Thyroid gland (tissue), 4 donors: ENCODE data around the gene NFIA. TPM values are rescaled to one million over a fixed set of nuclear protein-coding genes. Genes with fewer than 3 reads are reported as not detected.

Experiments
- DNase-seq, 2 donors: peaks; one replicate each; pipeline ENCODE4 v3.0.0-alpha.2; 2019
- H3K27ac ChIP-seq, 3 donors: fragments of 200-600 bp; sonication (generic); 1 replicate in 2 of 3; 2 replicates in 1 of 3; pipeline ENCODE4 v1.5.1; 2016 to 2019; ENCODE audit warnings: mild to moderate bottlenecking in 1 of 3, moderate library complexity in 1 of 3
- H3K27me3 ChIP-seq: fragments of 200-600 bp; sonication (generic); one replicate; pipeline ENCODE4 v1.5.1; 2019
- H3K36me3 ChIP-seq, 2 donors: fragments of 200-600 bp; sonication (generic); one replicate each; pipeline ENCODE4 v1.5.1; 2016 to 2019
- H3K4me1 ChIP-seq, 2 donors: fragments of 200-600 bp; sonication (generic); one replicate each; pipeline ENCODE4 v1.5.1; 2017 to 2019
- H3K4me3 ChIP-seq, 3 donors: fragments of 200-600 bp; sonication (generic); replicated peaks in 1 of 3; 1 replicate in 2 of 3; 2 replicates in 1 of 3; pipeline ENCODE4 v1.5.1; 2016; ENCODE audit warnings: mild to moderate bottlenecking in 1 of 3
- H3K9me3 ChIP-seq: fragments of 200-600 bp; sonication (generic); one replicate; pipeline ENCODE4 v1.5.1; 2017
- POLR2A ChIP-seq, 2 donors: fragments of 450-650 bp; IDR thresholded peaks; one replicate each; pipeline ENCODE4 v1.6.1; 2017; ENCODE audit warnings: antibody characterized with exemption in 2 of 2, mild to moderate bottlenecking in 2 of 2, moderate library complexity in 1 of 2
- WGBS, 2 donors: methylation state at CpG; one replicate each; pipeline ENCODE4 v1.1.5; 2017; 5-methylcytosine and 5-hydroxymethylcytosine counted together
- intact Hi-C: fragments of 100-400 bp; cut with DNase I; formaldehyde crosslinking; loops from one replicate; pipeline ENCODE4 v1.15.1; 2023
- total RNA-seq, 4 donors: library from RNA; depleted of rRNA; stranded (reverse); fragments of >200 nt; gene quantifications; one replicate each; pipeline ENCODE4 v1.2.3, GENCODE V29; 2016
- TF ChIP-seq, protein P1 (sequence below), 6 experiments: fragments of 200-600 bp in 3 of 6; fragments of 450-650 bp in 3 of 6; sonication (generic) in 3 of 6; IDR thresholded peaks; one replicate each; pipeline ENCODE4 v1.5.1; 2016 to 2019; ENCODE audit warnings: antibody characterized with exemption in 6 of 6, mild to moderate bottlenecking in 2 of 6, inconsistent platforms in 1 of 6, moderate library complexity in 1 of 6

Gene NFIA
- total RNA-seq, 4 donors from 2014 or later, result 105 to 149 (median 118) TPM

DNA sequence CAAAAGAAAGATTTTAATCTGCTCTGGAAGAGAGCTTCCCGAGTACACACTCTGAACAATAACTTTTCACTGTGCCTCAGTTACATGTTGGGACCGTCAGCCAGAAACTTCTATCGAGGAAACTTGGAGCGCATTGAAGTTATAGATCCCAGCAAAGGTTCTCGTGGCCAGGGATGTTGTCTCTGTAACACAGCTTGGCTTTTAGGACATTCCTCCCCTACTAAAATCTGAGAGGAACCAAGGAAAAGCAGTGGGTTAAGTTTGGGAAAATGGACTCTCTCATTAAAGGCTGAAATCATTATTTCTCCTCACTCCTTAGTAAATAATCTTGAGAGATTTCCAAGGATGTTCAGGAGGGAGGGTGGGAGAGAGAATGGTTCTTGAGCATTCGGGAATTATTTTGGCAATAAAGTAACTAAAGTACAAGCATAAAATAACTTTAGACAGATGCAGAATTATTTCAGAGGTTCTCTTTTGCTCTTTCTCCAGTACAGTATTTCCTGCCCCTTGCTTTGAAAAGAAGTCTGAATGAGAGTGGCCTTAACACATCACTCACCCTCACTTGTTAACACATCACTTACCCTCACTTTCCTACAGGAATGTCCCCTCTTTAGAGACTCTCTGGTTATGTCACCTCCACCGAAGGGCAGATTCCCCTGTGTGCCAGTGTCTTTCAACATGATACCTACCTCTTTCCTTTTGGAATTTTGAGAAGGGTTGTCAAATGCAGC lies 1.8 kb upstream of the NFIA start:
- WGBS, 2 donors, result 17 to 22% methylated on average over 7 of the region's 7 CpGs
- Histone ChIP-seq H3K27ac (peak overlapping the region; percentile 87 to 99 (median 97)), H3K4me1 (peaks cover 32 to 39% of the 10 kb centered on the region in 2 donors), H3K27me3 (no peaks in the 10 kb centered on the region), H3K9me3 (no peaks in the 10 kb centered on the region), H3K4me3 (peak overlapping the region in 1 of 3 donors; percentile 11), H3K36me3 (no peaks in the 10 kb centered on the region)
- intact Hi-C loops, result no loop called here
- no peak for DNase-seq
- TF ChIP-seq, protein P1, sequence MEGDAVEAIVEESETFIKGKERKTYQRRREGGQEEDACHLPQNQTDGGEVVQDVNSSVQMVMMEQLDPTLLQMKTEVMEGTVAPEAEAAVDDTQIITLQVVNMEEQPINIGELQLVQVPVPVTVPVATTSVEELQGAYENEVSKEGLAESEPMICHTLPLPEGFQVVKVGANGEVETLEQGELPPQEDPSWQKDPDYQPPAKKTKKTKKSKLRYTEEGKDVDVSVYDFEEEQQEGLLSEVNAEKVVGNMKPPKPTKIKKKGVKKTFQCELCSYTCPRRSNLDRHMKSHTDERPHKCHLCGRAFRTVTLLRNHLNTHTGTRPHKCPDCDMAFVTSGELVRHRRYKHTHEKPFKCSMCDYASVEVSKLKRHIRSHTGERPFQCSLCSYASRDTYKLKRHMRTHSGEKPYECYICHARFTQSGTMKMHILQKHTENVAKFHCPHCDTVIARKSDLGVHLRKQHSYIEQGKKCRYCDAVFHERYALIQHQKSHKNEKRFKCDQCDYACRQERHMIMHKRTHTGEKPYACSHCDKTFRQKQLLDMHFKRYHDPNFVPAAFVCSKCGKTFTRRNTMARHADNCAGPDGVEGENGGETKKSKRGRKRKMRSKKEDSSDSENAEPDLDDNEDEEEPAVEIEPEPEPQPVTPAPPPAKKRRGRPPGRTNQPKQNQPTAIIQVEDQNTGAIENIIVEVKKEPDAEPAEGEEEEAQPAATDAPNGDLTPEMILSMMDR (IDR thresholded peaks at IDR 0.05), result no peak
- no peak for TF ChIP-seq POLR2A (IDR thresholded peaks at IDR 0.05)

DNA sequence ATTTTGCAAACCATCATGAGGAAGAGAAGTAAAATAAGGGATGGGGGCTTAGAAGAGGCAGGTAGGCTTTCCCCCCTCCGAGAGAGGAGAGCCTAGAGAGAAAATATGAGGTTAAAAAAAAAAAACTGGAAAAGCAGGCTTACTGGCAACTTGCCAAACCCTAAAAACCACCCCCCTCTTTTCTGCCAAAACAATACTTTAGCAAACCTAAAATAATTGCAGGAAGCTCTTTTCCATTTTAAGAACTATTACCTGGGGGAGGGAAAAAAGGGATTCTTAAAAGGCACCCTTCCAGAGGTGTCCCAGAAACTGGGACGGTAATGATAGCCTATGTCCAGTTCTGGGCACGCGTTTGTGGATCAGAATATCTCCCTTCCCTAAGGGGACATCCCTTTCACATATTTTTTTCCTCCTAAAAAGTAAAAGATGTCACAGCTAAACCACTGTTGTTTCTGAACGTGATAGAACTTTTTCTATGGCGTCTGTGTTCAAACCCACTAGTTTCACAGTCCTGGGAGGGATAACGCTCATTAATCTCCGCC lies 1.1 kb upstream of the NFIA start:
- TF ChIP-seq, protein P1 (IDR thresholded peaks at IDR 0.05), result no peak
- TF ChIP-seq POLR2A (IDR thresholded peaks at IDR 0.05), result no peak
- Histone ChIP-seq H3K4me1 (peaks cover 26 to 42% of the 10 kb centered on the region in 2 donors), H3K4me3 (peak overlapping the region in 2 of 3 donors; percentile 58 to 66), H3K27ac (peak overlapping the region; percentile 87 to 99 (median 97)), H3K36me3 (no peaks in the 10 kb centered on the region), H3K9me3 (no peaks in the 10 kb centered on the region), H3K27me3 (no peaks in the 10 kb centered on the region)
- DNase-seq, result no peak
- intact Hi-C loops, result no loop called here
- 2% methylated on average over 8 of the region's 8 CpGs for WGBS, 2 donors

DNA sequence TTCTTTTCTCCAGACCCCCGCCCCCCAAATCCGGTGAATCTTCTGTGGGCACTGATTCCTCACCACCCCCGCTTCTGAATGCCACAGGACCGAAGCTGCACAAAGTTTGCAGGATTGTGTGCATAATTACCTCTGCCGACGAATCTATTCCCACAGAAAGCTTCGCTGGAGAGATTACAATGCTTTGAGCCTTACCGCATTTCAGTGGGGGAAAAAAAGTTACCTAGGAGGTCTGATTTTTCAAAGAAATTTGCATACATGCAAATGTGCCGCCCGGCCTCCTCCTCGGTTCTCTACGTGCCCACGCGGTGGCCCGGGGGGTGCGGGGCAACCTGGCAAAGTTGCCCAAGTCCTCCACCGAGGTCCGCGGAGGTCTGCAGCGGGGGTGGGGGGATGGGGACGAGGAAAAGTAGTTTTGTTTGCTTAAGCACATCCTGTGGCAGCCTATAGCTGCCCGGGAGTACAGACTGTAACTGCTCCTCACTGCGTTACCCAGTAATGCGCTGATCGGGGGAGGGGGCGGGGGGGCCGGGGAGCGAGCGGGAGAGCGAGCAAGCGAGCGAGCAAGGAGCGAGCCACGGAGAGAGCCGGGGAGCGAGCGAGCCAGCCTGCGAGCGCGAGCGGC lies 563 bp upstream of the NFIA start:
- H3K9me3 ChIP-seq, result no peaks in the 10 kb centered on the region
- H3K4me1 ChIP-seq, result peaks cover 26 to 48% of the 10 kb centered on the region in 2 donors
- H3K4me3 ChIP-seq, result peak overlapping the region in 2 of 3 donors; percentile 58 to 66
- no peaks in the 10 kb centered on the region for H3K27me3 ChIP-seq
- 1 to 2% methylated on average over 12 to 34 of the region's 41 CpGs for WGBS, 2 donors
- intact Hi-C loops, result loop anchor here (2.0 kb wide), 1 partner anchor 29 kb away; no protein-coding TSS in a partner anchor
- peak; percentile 66 for DNase-seq
- H3K36me3 ChIP-seq, result no peaks in the 10 kb centered on the region
- TF ChIP-seq POLR2A (IDR thresholded peaks at IDR 0.05), result peak in 1 of 2 donors; percentile 17
- TF ChIP-seq, protein P1 (IDR thresholded peaks at IDR 0.05), result no peak
- H3K27ac ChIP-seq, result peak overlapping the region; percentile 87 to 99 (median 97)

DNA sequence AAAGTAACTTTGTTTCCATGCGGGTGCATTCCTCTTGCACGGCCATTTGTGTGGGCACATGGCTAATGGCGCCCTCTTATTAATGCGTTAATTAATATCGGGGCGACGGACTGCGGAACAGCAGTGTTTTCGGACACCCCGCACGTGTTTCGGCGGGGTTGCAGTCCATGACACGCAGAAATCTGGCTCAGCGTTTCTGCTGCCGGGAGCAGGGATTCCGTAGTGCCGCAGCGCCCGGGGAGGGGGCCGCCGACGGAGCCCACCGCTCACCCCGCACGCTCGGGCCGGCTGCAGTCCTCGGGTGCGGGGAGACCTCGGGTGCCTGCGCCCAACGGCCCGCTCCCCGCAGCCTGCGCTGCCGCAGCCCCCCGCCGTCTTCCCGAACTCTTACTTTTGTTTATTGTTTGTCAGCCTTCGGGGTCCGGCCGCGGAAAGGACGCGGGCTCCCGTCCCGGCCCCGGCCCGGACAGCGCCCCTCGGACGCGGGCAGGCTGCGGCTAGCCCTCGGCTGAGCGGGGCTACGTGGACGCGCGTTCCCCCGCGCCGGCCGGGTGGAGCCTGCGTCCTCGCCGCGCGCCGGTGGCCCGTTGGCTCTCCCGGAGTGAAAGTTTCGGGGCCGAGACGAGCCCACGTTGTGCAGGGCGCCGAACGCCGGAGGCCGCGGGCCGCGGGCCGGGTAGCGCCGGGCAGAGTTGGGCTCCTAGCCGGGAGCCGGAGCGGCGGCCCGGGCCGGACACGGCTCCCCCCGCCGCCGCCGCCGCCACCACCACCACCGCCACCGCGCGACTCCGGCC lies 849 bp downstream of the NFIA start:
- peak; percentile 37 to 42 for DNase-seq
- WGBS, 2 donors, result 0 to 1% methylated on average over 24 to 41 of the region's 105 CpGs
- no peaks in the 10 kb centered on the region for H3K27me3 ChIP-seq
- TF ChIP-seq, protein P1 (IDR thresholded peaks at IDR 0.05), result no peak
- TF ChIP-seq POLR2A (IDR thresholded peaks at IDR 0.05), result no peak
- intact Hi-C loops, result loop anchor here (2.0 kb wide), 1 partner anchor 30 kb away; no protein-coding TSS in a partner anchor
- H3K4me1 ChIP-seq, result peaks cover 36 to 56% of the 10 kb centered on the region in 2 donors
- H3K27ac ChIP-seq, result peak overlapping the region; percentile 97 to 99 (median 97)
- H3K36me3 ChIP-seq, result peaks cover 0 to 2% of the 10 kb centered on the region in 2 donors
- no peaks in the 10 kb centered on the region for H3K9me3 ChIP-seq
- H3K4me3 ChIP-seq, result peak overlapping the region; percentile 85 to 91 (median 85)
